GM19025 (cell line): Measurements from ENCODE around the gene PLEKHG4B.
"Not testable (repeated sequence)": the region's sequence is repeated elsewhere in the genome, so short reads cannot be mapped to it uniquely, and the experiment has no call there.

Experiments used
- ATAC-seq: cut with Tn5 transposase; IDR thresholded peaks from one replicate; pipeline ENCODE4 v1.9.1; 2021; ENCODE audit warnings: mild to moderate bottlenecking, low read depth, moderate library complexity; ENCODE audit not compliant: unreplicated experiment

The PLEKHG4B gene

DNA sequence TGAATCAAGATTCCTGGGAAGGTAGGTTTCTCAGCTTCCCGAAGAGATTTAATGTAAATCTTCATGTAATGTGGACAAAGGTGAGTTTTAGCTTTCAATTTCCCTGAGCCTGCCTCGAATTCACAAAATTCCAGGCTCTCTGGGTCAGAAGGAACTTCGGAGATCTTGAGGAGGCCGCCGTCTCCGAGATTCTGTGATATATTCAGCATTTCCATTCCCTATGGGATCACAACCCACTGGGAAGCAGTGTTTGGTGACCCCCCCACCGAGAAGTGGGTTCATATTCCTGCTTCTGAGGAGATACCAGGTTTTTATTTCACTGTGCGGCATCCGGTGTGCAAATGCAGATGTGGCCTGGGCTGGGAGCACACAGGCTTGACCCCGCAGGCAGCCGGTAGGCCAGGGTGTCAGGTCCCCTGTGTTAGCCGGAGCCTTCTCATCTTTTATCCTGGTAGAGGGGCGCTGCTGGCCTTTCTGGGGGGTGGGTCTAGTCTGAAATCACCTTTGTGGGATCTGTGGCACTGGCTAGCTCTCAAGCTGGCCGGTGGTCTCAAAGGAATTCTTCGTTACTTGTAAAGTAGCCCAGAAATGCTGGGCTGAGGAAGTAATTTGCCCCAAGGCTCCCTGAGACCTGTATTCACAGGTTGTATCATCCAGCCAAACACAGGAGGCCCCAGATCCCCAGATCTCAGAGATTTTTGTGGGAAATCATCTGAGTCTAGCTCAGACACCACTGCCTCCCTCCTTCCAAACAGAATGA is 1.4 kb downstream of the PLEKHG4B start:
- ATAC-seq, result no peak

DNA sequence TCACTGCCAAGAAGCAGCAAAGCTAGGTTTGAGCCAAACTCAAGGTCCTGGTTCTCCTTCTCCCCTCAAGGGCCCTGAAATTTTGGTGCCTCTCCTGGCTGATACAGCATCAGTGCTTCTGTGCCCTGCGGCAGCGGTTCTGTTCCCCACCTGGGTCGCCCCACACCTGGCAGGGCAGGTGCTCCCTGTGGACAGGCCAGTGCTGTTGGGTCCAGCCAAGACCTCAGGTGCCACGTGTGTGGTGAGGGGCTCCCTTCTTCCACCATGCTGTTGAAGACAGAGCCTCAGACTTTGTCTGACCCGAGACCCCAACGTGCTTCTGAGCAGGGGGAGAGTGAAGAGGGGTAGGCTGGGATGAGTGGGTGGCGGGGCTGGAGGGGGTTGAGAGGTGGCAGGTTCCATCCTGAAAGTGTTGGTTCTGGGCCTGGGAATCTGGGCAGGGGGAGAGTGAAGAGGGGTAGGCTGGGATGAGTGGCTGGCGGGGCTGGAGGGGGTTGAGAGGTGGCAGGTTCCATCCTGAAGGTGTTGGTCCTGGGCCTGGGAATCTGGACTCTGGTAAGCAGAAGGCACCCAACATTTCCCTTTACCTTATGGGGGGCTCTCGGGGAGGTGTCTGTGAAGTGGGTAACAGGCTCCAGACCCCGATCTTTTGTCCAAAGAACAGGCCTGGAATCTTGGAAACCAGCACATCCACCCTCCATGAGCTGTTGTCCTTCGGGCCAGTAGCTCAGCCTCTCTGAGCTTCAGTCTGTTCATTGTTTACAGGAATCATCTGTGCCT is 2.3 kb downstream of the PLEKHG4B start:
- ATAC-seq, result no peak

DNA sequence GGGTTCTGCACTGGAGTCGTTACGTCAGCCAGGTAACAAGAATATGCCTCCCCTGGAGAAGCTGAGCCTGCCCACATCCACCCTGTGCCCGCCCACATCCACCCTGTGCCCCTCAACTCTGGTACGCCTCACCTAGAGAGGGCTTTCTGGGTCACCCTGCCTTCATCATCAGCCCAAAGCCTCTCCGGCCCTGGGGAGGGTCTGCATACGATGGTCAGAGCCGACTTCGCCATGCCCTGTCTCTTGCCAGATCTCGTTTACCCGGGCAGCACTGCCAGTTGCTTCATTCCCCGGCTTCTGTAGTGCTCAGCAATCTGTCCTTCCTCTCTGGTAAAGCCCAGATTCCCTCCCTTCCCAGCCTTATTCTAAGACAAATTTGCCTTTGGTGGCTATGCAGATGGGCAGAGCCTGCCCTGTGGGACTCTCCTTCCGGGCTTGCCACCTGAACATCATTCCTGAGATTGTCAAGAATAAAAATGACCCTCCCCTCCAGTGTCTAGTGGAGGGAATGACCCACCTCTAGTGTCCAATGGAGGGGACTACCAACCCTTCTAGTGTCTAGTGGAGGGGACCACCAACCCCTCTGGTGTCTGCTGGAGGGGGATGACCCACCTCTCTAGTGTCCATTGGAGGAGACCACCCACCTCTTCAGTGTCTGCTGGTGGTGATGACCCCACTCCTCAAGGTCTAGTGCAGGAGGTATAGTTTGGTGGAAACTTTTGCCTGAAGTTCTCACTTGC is 3.4 kb downstream of the PLEKHG4B start:
- no peak for ATAC-seq

DNA sequence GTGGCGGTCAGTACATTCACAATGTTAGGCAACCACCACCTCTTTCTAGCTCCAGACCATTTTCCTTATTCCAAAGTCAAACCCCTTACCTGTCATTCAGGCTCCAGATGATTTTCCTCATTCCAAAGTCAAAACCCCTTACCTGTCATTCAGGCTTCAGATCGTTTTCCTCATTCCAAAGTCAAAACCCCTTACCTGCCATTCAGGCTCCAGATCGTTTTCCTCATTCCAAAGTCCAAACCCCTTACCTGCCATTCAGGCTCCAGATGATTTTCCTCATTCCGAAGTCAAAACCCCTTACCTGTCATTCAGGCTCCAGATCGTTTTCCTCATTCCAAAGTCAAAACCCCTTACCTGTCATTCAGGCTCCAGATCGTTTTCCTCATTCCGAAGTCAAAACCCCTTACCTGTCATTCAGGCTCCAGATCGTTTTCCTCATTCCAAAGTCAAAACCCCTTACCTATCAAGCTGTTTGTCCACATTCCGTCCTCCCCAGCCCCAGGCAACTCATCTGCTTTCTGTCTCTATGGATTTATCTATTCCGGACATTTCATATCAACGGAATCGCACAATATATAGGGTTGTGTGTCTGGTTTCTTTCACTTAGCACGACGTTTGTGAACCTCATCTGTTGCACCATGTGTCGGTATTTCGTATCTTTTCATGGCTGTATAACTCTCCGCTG is 5.2 kb downstream of the PLEKHG4B start:
- no peak for ATAC-seq

DNA sequence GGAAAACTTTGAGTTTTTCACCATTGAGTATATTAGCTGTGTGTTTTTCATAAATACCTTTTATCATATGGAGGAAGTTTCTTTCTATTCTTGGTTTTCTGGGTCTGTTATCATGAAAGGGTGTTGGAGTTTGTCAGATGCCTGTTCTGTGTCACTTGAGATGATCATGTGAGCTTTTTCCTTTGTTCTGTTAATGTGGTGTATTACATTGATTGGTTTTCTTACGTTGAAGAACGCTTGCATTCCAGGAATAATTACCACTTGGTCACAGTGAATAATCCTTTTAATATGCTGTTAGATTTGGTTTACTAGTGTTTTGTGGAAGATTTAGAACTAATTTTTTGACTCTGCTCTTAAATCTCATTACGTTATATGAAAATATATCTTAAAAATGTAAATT is 7.8 kb downstream of the PLEKHG4B start:
- ATAC-seq, result no peak

DNA sequence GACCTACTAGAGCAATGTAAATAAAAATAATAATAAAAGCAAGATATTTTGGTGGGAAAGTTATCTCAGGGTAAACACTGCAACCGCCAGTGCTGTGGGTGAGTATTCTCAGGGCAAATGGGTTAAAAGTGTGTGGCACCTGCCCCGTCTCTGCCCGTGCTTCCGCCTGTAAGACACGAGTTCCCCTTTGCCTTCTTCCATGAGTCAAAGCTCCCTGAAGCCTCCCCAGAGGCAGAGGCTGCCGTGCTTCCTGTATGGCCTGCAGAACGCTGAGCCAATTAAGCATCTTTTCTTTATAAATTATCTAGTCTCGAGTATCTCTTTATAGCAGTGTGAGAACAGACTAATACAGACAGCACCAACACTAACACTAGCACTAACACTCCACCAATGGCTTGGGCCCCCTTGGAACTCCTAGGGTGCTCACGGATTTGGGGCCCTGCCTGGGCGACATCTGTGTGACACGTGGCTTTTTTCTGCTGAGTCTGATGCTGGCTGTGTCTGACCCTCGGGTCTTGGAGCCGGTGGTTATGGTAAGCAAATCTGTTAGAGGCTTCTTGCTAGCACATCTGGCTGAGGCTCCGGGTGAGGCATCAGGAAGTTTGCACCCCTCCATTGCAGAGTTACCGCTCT is 10.6 kb downstream of the PLEKHG4B start:
- ATAC-seq, result no peak

DNA sequence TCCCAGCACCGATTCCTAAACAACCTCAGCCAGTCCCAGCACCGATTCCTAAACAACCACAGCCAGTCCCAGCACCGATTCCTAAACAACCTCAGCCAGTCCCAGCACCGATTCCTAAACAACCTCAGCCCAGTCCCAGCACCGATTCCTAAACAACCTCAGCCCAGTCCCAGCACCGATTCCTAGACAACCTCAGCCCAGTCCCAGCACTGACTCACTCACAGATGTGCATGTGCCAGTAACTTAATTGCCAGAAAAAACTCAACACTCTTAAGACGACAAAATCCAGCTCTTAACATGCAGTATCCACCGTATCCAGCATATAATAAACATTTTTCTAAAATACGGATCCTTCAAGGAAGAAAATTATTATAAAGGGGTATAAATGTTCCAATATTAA is 12.1 kb downstream of the PLEKHG4B start:
- ATAC-seq, result not testable (repeated sequence)

DNA sequence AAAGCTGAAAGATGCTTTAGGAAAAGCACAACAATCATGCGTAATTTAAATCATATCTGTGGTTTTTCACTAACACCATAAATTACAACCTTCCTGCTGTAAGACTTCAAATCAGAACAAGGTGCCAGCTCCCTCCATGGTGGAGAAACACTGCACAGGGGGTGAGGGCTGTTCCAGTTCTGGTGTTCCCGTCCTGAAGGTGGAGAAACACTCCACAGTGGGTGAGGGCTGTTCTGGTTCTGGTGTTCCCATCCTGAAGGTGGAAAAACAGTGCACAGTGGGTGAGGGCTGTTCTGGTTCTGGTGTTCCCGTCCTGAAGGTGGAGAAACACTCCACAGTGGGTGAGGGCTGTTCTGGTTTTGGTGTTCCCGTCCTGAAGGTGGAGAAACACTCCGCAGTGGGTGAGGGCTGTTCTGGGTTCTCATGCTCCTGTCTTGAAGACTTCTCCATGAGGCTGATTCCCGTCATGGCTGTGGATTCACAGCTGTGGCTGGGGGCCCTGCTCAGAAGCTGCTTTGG is 12.9 kb downstream of the PLEKHG4B start:
- ATAC-seq, result no peak

DNA sequence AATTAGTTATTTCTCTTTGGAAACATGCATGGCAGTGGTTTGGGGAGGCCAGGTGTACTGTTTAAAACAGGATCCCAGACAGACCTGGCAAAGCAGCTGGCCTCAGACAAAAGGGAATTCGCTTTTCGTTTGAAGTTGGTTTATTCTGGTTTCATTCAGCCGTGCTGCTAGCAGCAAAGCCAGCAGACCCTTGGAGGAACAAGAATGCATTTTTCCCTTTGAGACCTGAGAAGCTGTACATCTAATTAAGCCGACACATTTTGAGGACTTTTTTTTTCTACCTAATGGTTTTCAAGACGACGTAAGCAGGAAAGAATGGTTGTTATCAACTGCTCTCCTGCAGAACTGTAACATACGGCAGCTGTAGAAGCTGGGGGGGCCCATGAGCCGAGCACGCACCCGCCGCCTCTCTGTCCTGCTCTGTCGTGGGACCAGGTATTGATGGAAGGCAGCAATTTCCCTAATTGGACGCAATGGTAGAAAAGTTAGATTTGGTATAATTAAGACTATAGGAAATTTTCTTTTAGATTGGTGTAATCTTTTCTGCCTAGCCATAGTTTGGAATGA is 13.6 kb downstream of the PLEKHG4B start:
- no peak for ATAC-seq

DNA sequence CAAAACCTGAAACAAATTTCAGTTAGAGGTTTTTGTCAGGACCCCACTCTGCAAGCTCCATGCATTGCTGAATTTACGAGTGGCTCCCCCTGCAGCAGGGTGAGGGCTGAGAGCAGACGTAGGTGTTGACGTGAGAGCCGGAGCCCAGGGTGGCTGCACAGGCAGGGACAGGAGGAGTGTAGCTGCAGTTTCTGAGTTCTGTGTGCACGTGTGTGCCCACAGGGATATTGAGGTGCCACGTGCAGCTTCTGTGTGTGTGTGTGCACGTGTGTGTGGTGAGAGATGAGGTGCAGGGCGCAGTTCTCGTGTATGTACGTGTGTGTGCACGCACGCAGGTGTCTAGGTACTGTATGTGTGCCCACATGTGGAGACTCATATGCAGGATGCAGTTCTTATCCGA is 14.6 kb downstream of the PLEKHG4B start:
- ATAC-seq, result no peak

DNA sequence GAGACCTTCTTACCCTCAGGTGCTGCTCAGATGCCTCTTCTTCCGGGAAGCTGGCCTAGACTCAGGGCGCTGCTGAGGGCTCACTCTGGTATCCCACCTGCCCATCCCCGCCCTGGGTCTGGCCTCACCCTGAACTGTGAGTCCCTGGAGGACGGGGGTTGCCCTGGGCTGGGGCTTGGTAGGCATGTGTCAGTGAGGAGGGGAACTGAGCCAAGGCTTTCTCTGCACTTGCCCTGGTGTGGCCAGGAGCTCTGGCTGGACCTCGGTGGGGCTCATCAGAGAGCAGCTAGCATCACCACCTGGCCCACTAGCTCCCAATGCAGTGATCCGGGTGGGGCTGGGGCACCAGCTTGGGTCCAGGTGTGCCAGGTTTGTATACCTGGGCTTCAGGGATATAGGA is 15.6 kb downstream of the PLEKHG4B start:
- ATAC-seq, result no peak

DNA sequence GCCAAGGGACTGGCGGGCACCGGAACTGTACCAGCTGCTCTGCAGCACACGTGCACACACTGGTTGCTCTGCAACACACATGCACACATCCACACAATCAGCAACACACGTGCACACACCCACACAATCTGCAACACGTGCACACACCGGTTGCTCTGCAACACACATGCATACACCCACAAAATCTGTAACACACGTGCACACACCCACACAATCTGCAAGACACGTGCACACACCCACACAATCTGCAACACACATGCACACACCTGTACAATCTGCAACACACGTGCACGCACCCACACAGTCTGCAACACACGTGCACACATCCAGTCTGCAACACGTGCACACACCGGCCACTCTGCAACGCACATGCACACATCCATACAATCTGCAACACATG is 17.9 kb downstream of the PLEKHG4B start:
- no peak for ATAC-seq

DNA sequence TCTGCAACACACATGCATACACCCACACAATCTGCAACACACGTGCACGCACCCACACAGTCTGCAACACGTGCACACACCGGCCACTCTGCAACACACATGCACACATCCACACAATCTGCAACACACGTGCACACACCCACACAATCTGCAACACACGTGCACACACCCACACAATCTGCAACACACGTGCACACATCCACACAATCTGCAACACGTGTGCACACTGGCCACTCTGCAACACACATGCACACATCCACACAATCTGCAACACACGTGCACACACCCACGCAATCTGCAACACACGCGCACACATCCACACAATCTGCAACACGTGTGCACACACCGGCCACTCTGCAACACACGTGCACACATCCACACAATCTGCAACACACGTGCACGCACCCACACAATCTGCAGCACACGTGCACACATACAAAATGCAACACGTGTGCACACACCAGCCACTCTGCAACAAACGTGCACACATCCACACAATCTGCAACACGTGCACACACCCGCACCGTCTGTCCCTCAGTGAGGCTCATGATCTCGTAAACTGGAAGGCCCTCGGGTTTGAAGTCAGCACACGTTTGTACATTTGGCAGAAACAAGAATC is 18.4 kb downstream of the PLEKHG4B start:
- no peak for ATAC-seq

DNA sequence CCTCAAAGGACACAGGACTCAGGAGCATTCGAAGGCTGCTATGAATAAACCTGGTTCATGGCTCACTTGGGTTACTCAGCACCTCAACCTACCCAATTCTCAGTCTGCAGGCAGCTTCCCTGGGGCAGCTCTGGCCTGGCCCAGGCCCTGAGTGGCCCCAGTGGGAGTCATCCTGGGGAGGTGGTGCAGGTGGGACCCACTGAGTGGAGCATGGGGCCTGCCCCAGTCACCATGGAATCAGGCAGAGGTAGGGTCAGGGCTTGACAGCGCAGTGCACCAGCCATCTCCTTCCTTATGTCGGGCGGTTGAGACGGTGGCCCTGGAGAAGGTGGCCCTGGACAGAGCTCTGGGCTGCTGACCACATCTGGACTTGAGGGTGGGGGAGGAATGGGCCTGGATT is 19.2 kb downstream of the PLEKHG4B start:
- no peak for ATAC-seq

DNA sequence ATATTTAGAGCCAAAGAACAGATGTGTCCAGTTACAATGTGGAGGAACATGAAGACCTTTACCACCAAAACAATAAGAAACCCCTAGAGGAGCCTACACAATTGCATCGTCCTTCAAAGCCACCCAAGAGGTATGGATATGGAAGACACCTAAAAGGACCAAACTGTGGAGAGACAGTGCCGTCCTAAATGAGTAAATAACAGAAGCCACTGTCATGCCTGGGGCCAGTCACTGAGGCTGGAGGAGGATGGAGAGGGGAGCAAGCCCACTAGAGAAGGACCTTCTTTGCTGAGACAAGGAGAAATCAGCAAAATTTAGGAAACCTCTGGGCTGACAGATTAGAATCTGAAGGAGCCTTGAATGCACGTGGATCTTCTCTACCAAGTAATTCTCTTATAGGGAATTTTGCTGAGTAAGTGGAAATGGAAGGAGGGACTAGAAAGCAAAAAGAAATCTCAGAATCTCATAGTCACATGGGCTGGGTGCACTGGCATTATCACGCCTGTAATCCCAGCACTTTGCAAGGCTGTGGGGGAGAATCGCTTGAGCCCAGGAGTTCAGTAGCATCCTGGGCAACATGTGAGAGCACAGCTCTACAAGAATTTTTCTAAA is 27.6 kb downstream of the PLEKHG4B start:
- no peak for ATAC-seq

DNA sequence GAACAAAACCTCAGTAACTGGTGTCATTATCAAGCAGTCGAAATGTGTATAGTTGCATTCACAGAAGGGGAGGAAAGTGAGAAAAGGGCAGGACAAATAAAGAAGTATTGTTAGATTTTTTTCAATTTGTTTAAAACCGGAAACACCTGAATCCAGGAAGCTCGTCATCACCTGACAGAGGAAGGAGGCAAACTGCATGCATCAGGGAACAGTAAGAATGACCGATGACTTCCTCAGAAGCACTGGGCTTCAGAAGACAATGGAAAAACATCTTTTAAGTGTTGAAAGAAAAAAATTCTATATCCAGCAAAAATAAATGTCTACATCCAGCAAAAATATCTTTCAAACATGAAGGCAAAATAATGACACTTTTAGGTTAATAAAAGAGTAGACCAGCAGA is 29.5 kb downstream of the PLEKHG4B start:
- no peak for ATAC-seq

DNA sequence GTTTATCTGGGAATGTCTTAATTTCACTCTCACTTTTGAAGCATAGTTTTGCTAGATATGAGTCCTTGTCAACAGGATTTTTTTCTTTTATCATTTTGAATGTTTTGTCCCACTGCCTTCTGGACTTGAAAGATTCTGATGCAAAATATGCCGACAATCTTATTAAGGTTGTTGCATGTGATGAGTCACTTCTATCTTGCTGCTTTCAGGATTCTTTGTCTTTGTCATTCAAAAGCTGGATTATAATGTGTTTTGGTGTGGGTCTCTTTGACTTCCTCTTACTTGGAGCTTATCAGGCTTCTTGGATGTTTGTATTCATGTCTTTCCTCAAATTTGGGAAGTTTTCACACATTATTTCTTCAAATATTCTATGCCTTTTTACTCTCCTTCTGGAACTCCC is 33.8 kb downstream of the PLEKHG4B start:
- ATAC-seq, result no peak

DNA sequence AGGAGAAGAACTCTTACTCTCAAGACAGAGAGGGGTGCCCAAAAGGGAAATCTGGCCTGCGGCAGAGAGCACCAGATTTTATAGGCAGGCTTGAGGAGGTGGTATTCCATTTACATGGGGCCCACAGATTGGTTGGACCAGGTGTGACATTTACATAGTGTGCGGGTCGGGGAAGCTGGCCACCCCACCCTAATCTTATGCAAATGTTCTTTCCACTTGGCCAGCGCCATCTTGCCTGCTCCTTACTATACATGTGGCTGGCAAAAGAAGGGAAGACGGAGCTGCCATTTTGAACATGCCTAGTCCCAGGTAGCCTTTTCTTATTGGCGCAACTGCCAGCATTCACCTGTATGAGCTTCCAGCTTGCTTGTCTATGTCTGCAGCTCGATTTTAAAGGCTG is 34.8 kb downstream of the PLEKHG4B start:
- no peak for ATAC-seq

DNA sequence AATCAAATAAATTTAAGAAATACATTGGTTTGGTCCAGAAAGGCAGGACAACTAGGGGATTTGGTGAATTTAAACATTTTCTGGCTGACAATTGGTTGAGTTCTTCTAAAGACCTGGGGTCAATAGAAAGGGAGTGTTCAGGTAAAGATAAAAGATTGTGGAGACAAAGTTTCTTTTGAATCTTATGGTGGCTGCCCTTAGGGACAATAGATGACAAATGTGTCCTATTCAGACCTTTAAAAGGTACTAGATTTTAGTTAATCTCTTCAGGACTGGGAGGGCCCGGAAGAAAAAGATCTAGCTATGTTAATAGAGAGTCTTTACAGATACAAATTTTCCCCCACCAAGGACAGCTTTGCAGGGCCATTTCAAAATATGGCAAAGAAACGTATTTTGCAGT is 35.9 kb downstream of the PLEKHG4B start:
- no peak for ATAC-seq
